Trophoblast cell (in vitro differentiated cells and primary cell): ENCODE measurements around the gene CCDC54.

Experiments used
- DNase-seq, 2 donors: peaks; one replicate each; pipeline ENCODE4 v3.0.0-alpha.2; 2016
- H2AFZ ChIP-seq: 2 replicates; pipeline ENCODE4 v1.6.1; 2013; ENCODE audit warnings: low read length, moderate library complexity, mild to moderate bottlenecking; ENCODE audit not compliant: insufficient read depth, poor library complexity
- H2AK5ac ChIP-seq: 2 replicates; pipeline ENCODE4 v1.6.1; 2013; ENCODE audit warnings: mild to moderate bottlenecking, low read length
- H2BK120ac ChIP-seq: 2 replicates; pipeline ENCODE4 v1.6.1; 2013; ENCODE audit warnings: low read length, mild to moderate bottlenecking, moderate library complexity; ENCODE audit not compliant: insufficient read depth, poor library complexity
- H2BK12ac ChIP-seq: 2 replicates; pipeline ENCODE4 v1.6.1; 2013; ENCODE audit warnings: mild to moderate bottlenecking, low read length, moderate library complexity
- H2BK5ac ChIP-seq: 2 replicates; pipeline ENCODE4 v1.6.1; 2013; ENCODE audit warnings: low read length, low read depth, moderate library complexity, mild to moderate bottlenecking; ENCODE audit not compliant: poor library complexity
- H3K14ac ChIP-seq: 2 replicates; pipeline ENCODE4 v1.6.1; 2013; ENCODE audit warnings: mild to moderate bottlenecking, low read length
- H3K18ac ChIP-seq: 2 replicates; pipeline ENCODE4 v1.6.1; 2013; ENCODE audit warnings: mild to moderate bottlenecking, low read length
- H3K23ac ChIP-seq: 2 replicates; pipeline ENCODE4 v1.6.1; 2013; ENCODE audit warnings: low read length
- H3K27ac ChIP-seq: 2 replicates; pipeline ENCODE4 v1.5.1; 2013; ENCODE audit warnings: low read depth, mild to moderate bottlenecking, inconsistent platforms, low read length, moderate library complexity
- H3K27me3 ChIP-seq: 2 replicates; pipeline ENCODE4 v1.6.1; 2013; ENCODE audit warnings: inconsistent platforms, mild to moderate bottlenecking, low read length, moderate library complexity; ENCODE audit not compliant: insufficient read depth
- H3K36me3 ChIP-seq, 2 experiments: 1 replicate in 1 of 2; 2 replicates in 1 of 2; pipeline ENCODE4 v1.6.1; 2013; ENCODE audit warnings: low read length in 2 of 2, mild to moderate bottlenecking in 2 of 2, moderate library complexity in 1 of 2; ENCODE audit not compliant: insufficient read depth in 2 of 2, control insufficient read depth in 1 of 2
- H3K4ac ChIP-seq: 2 replicates; pipeline ENCODE4 v1.6.1; 2013; ENCODE audit warnings: low read depth, mild to moderate bottlenecking, low read length, moderate library complexity
- H3K4me1 ChIP-seq, 2 experiments: 1 replicate in 1 of 2; 2 replicates in 1 of 2; pipeline ENCODE4 v1.6.1; 2013; ENCODE audit warnings: low read length in 2 of 2, mild to moderate bottlenecking in 2 of 2, moderate library complexity in 1 of 2; ENCODE audit not compliant: insufficient read depth in 2 of 2, control insufficient read depth in 1 of 2
- H3K4me2 ChIP-seq: 2 replicates; pipeline ENCODE4 v1.6.1; 2013; ENCODE audit warnings: inconsistent platforms, mild to moderate bottlenecking, low read length, moderate library complexity
- H3K4me3 ChIP-seq: 2 replicates; pipeline ENCODE4 v1.5.1; 2013; ENCODE audit warnings: mild to moderate bottlenecking, low read depth, low read length, inconsistent platforms
- H3K79me1 ChIP-seq: one replicate; pipeline ENCODE4 v1.6.1; 2013; ENCODE audit warnings: low read length
- H3K79me2 ChIP-seq: 2 replicates; pipeline ENCODE4 v1.6.1; 2013; ENCODE audit warnings: low read length, mild to moderate bottlenecking; ENCODE audit not compliant: control insufficient read depth, insufficient read depth, poor library complexity
- H3K9ac ChIP-seq: 2 replicates; pipeline ENCODE4 v1.6.1; 2013; ENCODE audit warnings: mild to moderate bottlenecking, low read length
- H3K9me3 ChIP-seq: 2 replicates; pipeline ENCODE4 v1.6.1; 2013; ENCODE audit warnings: low read depth, mild to moderate bottlenecking, control low read depth, inconsistent platforms, low read length; ENCODE audit not compliant: insufficient read depth
- H4K12ac ChIP-seq: 2 replicates; pipeline ENCODE4 v1.6.1; 2013; ENCODE audit warnings: low read depth, mild to moderate bottlenecking, low read length, moderate library complexity
- H4K8ac ChIP-seq: 2 replicates; pipeline ENCODE4 v1.6.1; 2013; ENCODE audit warnings: low read depth, mild to moderate bottlenecking, low read length, moderate library complexity
- H4K91ac ChIP-seq: one replicate; pipeline ENCODE4 v1.6.1; 2013; ENCODE audit warnings: low read depth, mild to moderate bottlenecking, low read length, moderate library complexity
- WGBS: extraction: QIAGEN DNeasy Blood & Tissue Kit; methylation state at CpG from one replicate; pipeline ENCODE4 v1.1.7; 2013; ENCODE audit warnings: missing lambda C conversion rate; ENCODE audit not compliant: insufficient read length, insufficient coverage; ENCODE audit errors: extremely low coverage; 5-methylcytosine and 5-hydroxymethylcytosine counted together

Gene CCDC54

DNA sequence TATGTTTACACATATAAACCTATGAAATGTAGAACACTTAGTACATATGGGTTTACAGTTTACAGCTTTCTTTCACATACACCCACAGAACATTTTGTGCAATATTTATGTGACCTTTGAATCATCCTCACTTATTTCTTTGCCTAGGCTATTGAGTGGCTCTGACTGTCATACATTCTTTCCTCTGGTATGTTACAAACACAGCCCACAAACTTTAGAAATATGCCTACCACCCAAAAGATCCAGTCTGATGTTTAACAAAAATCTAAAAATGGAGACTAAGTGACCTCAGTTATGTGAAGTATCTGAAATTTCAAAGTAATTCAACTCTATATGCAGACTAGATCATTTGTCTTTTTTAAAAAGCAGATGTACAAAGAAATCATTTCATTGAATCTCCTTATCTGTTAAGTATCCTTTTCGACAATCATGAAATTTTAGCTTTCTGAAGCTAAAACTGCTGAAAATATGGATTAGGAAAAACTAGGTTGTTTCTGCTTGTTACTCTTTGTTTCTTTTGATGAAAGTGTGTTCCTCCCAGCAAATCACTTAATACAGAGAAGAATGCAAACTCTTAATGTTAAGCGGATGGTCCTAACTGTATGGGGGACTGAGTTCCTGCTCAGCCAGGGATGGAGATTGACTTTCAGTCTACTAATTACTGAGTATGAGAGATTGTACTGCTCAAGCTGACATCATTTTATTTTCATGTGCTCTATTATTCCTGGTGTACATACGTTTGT is 27.7 kb downstream of the CCDC54 start:
- Histone ChIP-seq H3K36me3 (no peaks in the 10 kb centered on the region), H3K4me3 (no peak overlapping the region), H3K14ac (no peak overlapping the region), H3K4me2 (no peak overlapping the region), H2BK120ac (no peak overlapping the region), H2AFZ (no peak overlapping the region), H3K27ac (no peak overlapping the region), H4K91ac (no peak overlapping the region), H3K9me3 (peaks cover 6% of the 10 kb centered on the region), H2AK5ac (no peak overlapping the region), H4K12ac (no peak overlapping the region), H3K18ac (no peak overlapping the region), H4K8ac (no peak overlapping the region), H3K27me3 (no peaks in the 10 kb centered on the region), H2BK5ac (no peak overlapping the region), H3K79me2 (no peaks in the 10 kb centered on the region), H2BK12ac (no peak overlapping the region), H3K23ac (no peak overlapping the region), H3K4me1 (no peaks in the 10 kb centered on the region), H3K4ac (no peak overlapping the region), H3K9ac (no peak overlapping the region), H3K79me1 (no peaks in the 10 kb centered on the region)
- DNase-seq: peak in 1 of 2 donors; percentile 67
- WGBS: no CpG with 5 or more reads among the region's 3 CpGs

DNA sequence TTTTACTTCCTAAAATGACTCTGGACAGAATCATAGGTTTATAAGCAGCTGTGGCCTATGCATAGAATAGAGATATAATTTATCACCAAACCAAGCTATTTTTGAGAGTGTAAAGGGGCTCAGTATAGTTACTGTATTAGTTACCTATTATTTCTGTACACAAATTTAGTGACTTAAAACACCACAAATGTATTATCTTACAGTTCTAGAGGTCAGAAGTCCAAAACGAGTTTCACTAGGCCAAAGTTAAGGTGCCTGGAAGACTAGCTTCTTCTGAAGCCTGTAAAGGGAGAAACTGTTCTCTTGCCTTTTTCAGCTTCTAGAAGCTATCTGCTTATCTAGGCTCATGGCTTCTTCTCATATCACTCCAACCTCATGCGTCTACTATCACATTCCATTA is 30.1 kb downstream of the CCDC54 start:
- H3K79me2 ChIP-seq: no peaks in the 10 kb centered on the region
- H3K14ac ChIP-seq: no peak overlapping the region
- no peak overlapping the region for H3K4me3 ChIP-seq
- H3K23ac ChIP-seq: no peak overlapping the region
- H3K18ac ChIP-seq: no peak overlapping the region
- H4K8ac ChIP-seq: no peak overlapping the region
- H3K4ac ChIP-seq: no peak overlapping the region
- H2BK12ac ChIP-seq: no peak overlapping the region
- no peak overlapping the region for H2AFZ ChIP-seq
- H3K27ac ChIP-seq: no peak overlapping the region
- H3K79me1 ChIP-seq: no peaks in the 10 kb centered on the region
- no peak overlapping the region for H3K4me2 ChIP-seq
- WGBS: 100% methylated on average over 1 of the region's 2 CpGs
- H3K4me1 ChIP-seq: no peaks in the 10 kb centered on the region
- H4K12ac ChIP-seq: no peak overlapping the region
- H3K9ac ChIP-seq: no peak overlapping the region
- no peak overlapping the region for H2AK5ac ChIP-seq
- peaks cover 6% of the 10 kb centered on the region for H3K9me3 ChIP-seq
- no peak overlapping the region for H4K91ac ChIP-seq
- H3K36me3 ChIP-seq: no peaks in the 10 kb centered on the region
- no peak for DNase-seq
- H2BK120ac ChIP-seq: no peak overlapping the region
- no peak overlapping the region for H2BK5ac ChIP-seq
- H3K27me3 ChIP-seq: no peaks in the 10 kb centered on the region

DNA sequence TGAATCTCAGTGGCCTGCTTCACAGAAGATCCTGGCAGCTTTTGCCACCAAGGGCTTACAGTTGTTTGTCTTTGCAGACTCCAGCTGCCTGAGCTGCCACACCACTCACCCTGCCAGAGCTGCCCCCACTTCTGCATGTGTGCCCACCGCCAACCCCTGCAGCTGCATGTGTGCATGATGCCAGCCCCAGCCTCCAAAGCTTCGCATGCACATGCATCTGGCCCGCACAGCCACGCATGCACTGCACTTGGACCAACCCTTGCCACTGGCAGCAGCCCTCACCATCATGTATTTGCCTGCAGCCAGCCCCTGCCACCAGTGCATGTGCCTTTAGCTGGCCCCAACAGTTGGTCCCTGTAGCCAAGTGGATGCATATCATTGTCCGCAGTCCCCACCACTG is 31.3 kb downstream of the CCDC54 start:
- Histone ChIP-seq H2BK12ac (no peak overlapping the region), H3K27me3 (no peaks in the 10 kb centered on the region), H3K4me1 (no peaks in the 10 kb centered on the region), H3K79me2 (no peaks in the 10 kb centered on the region), H3K4me3 (peak overlapping the region; percentile 33), H2BK120ac (no peak overlapping the region), H3K18ac (no peak overlapping the region), H3K9ac (no peak overlapping the region), H2AK5ac (no peak overlapping the region), H2BK5ac (no peak overlapping the region), H3K14ac (no peak overlapping the region), H4K12ac (no peak overlapping the region), H3K9me3 (peaks cover 6% of the 10 kb centered on the region), H3K27ac (no peak overlapping the region), H3K36me3 (no peaks in the 10 kb centered on the region), H3K4me2 (no peak overlapping the region), H3K23ac (no peak overlapping the region), H2AFZ (no peak overlapping the region), H3K4ac (no peak overlapping the region), H4K91ac (no peak overlapping the region), H3K79me1 (no peaks in the 10 kb centered on the region), H4K8ac (no peak overlapping the region)
- no CpG with 5 or more reads among the region's 5 CpGs for WGBS
- DNase-seq: no peak

DNA sequence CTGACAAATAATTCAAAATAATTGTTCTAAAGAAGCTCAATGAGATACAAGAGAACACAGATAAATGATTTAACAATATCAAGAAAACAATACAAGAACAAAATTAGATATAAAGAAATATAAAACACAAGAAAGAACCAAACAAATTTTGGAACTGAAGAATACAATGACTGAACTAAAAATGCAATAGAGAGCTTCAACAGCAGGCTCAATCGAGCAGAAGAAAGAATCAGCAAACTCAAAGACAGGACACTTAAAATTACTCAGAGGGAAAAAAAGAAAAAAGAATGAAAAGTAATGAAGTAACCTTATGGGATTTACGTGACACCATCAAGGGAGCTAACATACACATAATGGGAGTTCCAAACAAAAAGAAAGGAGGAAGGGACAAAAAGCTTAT is 32.1 kb downstream of the CCDC54 start:
- no peak overlapping the region for H3K27ac ChIP-seq
- H2BK120ac ChIP-seq: no peak overlapping the region
- H3K4me1 ChIP-seq: no peaks in the 10 kb centered on the region
- no peak overlapping the region for H3K23ac ChIP-seq
- no peak overlapping the region for H2BK5ac ChIP-seq
- peaks cover 6% of the 10 kb centered on the region for H3K9me3 ChIP-seq
- no peaks in the 10 kb centered on the region for H3K79me2 ChIP-seq
- no peak overlapping the region for H4K12ac ChIP-seq
- no peak for DNase-seq
- no peak overlapping the region for H2AK5ac ChIP-seq
- H3K4me2 ChIP-seq: no peak overlapping the region
- no peaks in the 10 kb centered on the region for H3K27me3 ChIP-seq
- H3K14ac ChIP-seq: no peak overlapping the region
- H3K4me3 ChIP-seq: no peak overlapping the region
- H4K91ac ChIP-seq: no peak overlapping the region
- H3K4ac ChIP-seq: no peak overlapping the region
- WGBS: no CpG with 5 or more reads among the region's 2 CpGs
- H4K8ac ChIP-seq: no peak overlapping the region
- H3K18ac ChIP-seq: no peak overlapping the region
- no peaks in the 10 kb centered on the region for H3K79me1 ChIP-seq
- H3K36me3 ChIP-seq: no peaks in the 10 kb centered on the region
- H2BK12ac ChIP-seq: no peak overlapping the region
- no peak overlapping the region for H3K9ac ChIP-seq
- H2AFZ ChIP-seq: no peak overlapping the region
